Stimulated activated CD8-positive, alpha-beta memory T cell treated with anti-CD3 and anti-CD28 coated beads, Interleukin-12 subunit alpha, Interleukin-12 subunit beta, amount 100 ng/mL, for 24 hours (primary cell): ENCODE results near the gene TMEM164.

ENCODE experiments used
- DNase-seq: peaks from one replicate; pipeline ENCODE4 v3.0.0-alpha.2; 2020; ENCODE audit errors: extremely low read depth

TMEM164 gene

DNA sequence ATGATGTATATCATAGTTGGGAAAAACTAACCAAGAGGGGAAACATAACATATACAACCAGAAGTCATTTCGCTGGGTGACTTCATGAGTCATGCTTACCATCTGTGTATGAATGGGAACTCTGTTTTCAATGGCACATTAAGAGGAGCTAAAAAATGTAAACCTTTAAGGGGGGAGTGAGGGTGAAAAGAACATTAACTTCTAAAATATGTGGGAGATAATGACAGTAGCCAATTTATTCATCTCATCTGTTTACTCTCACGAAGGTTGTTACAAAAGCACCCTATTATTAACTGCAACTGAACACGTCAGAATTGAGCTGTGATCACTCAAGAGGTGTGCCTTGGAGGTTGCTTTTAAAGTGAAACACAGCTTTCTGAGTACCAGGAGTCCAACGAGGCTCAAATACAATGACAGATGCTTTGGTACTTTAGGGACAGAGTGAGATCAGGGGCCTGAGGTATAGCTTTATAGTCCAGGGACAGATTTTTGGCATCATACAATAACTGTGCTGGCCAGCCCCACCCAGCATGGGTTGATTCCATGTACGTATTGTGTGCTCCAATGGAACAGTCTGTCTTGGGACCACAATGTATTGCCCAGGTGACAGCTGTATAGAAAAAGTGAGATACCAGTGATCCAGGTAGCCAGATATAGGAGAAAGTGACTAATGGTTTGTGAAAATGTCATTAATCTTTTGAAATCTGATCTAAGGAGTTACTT, 207.7 kb downstream of the TMEM164 start:
- DNase-seq, result no peak

GRCh38 chrX:110211340-110211739, 208.4 kb downstream of the TMEM164 start:
- DNase-seq, result no peak

DNA sequence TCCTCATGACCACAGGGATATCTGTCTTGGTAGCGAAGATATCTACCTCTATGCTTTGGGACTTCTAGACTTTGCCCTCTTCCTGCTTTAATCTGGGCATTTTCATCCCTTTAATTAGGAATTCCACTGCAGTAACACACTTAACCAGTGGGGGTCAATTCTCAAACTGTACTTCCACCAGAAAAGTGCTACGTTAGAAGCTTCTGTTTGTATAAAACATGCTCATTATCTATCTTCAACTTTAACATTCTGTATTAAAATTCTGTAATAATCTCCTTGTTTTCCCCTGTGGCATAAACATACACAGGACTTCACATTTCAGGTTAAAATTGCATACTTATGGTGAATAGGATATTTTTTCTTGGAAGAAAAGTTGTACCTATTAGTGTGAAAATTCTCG, 209.4 kb downstream of the TMEM164 start:
- no peak for DNase-seq

DNA sequence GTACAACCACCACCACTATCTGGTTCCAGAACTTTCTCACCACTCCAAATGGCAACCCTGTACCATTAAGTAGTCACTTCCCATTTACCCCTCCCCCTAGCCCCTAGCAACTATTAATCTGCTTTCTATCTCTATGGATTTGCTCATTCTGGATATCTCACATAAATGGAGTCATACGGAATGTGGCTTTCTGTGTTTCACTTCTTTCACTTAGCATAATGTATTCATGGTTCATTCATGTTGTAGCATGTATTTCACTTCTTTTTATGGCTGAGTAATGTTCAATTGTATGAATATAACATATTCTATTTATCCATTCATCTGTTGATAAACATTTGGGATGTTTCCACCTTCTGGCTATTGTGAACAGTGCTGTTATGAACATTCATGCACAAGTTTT, 210.3 kb downstream of the TMEM164 start:
- DNase-seq, result no peak

DNA sequence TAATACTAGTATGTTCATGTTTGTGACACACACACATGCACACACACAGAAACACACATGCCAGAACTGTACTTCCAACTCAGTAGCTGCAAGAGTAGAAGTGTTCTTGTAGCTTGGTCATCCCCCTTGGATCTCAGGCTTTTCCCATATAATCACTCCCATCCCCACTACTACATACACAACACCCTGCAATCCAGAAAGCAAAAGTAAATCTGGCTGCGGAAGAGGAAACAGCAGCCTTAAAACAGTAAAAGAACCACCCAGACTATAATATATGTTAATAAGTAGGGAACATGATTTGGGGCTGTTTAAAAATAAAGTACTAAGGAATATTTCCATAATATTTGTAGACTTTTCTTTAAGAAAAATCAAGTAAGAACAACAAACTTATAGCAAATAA, 211.8 kb downstream of the TMEM164 start:
- DNase-seq, result no peak

GRCh38 chrX:110215411-110215810, 212.5 kb downstream of the TMEM164 start:
- DNase-seq, result no peak

DNA sequence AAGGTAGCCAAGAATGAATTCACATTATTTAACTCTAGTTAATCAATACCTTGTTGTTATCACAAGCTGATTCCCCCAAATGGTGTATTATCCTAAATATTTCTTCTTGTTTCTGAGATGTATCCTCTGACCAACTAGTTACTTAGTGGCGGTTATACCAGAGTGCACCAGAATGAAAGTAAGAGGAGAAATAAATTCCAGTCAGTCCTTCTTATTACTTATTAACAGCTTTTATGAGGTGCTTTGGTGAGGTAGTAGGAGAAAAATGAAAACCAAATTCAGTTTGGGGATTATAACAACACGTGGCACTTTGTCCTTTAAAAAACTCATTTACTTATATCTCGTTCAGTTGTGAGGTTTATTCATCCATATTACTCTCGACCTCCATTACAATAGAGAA, 213.1 kb downstream of the TMEM164 start:
- no peak for DNase-seq

DNA sequence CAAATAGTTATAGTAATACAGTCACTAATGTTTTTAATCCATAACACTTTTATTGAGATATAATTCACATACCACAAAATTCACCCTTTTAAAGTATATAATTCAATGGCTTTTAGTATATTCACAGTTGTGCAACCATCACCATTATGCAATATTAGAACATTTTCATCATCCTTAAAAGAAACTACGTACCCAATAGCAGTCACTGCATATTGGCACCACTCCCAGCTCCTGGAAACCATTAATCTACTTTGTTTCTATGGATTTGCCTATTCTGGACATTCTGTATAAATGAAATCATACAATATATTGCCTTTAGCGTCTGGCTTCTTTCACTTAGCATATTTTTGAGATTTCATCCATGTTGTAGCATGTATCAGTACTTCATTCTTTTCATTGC, 215.7 kb downstream of the TMEM164 start:
- no peak for DNase-seq

DNA sequence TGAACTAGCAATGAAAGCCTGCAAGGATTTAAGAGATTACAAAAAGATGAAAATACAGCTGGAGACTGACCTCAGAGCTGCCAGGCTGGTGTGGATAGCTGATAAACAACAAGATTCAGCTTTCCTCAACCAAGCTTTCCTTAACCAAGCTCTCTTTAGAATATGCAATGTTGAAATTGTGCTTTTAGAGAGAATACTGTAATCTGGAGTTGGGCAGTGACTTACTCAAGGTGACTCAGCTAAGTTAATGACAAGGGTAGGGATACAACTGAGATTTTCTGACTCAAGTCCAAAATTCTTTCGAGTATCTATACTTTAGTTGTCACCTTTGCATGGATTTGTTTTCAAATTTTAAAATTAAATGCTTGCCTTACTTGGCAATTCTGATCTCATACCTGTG, 217.0 kb downstream of the TMEM164 start:
- DNase-seq, result no peak

DNA sequence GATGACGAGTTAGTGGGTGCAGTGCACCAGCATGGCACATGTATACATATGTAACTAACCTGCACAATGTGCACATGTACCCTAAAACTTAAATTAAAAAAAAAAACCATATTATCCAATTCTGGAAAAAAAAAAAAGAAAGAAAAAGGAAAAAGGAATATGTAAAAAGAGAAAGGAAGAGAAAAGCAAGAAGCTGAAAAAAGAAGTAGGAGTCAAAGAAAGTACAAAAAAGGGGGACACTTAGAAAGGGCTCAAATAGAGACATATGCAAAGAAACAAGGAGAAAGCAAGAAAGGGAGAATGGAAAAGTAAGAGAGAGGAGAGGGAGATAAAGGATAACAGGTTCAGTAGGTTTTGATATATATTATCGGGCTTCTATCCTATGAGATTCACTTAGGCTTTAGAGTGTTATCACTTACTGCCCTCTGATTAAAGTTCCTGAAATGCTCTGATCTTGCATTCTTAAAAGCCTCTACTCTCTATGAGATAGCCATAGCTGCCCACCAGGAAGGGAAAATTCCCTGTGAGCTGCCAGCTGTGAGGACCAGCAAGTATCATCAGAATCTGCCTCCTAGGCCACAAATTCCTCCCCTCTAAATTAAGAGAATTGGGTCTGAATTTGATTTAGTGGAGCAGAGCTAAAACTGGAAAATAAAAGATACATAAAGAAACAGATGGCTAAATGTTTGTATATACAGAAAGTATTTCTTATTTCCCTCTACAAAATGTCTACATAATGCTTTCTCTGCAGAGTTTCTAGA, 219.8 kb downstream of the TMEM164 start:
- no peak for DNase-seq

GRCh38 chrX:110224926-110225617, 222.2 kb downstream of the TMEM164 start:
- DNase-seq, result no peak

DNA sequence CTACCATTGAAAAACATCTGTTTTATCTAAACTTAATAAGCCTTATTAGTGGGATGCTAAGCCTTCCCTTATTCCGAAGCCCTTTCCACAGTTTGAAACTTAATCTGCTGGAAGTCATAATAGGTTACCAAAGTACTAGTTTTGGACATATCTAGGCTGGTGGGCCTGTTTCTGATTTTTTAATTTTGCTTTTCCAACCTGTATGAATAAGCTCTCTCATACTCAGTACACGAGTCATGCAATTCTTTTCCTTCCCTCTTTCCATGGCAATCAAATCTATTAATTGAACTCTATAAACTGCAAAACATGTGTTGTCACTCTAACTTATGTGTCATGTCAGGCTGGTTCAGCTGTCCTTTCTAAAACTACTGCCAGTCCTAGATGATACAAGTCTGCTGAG, 224.0 kb downstream of the TMEM164 start:
- DNase-seq, result no peak
